ENCODE data around the gene C4BPA.

DNA sequence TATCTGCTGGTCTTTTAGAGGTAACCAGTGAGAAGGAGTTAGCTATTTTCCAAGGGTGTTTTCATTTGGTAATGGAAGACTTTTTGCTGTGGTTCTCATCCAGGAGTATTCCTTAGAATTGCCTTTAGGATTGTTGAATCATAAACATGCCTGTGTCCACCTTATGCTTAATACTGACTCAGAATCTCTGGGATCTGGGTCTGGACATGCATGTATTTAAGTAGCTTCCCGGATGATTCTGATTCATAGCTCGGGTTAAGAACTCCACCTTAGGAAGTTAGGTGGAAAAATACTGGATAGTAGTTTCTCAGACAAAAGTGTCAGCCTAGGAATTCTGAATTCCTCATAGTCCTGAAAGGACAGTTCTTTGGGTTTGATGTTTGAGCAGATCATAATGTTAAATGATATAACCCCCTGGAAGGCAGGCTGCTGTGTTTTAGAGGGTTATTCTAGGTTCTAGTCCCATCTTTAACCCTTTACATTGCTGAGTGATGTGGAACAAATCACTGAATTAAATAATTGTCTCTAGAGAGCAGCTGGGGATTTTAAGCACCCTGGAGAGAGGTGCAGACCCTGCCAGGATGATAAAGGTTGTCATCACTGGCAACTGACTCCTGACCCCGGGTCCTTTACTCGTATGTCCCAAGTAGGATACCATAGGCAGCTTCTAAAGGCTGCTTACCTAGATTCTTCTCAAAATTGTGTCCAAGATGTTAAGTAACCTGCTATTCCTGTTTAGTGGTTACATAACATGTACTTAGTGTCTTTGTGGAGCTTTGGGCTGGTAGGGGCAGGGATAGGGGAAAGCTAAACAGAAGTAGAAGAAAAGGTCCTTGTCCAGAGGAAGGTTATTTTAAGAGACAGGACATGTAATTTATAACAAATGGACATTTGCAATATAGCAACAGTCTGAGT lies 29.9 kb upstream of the C4BPA start:
- TF ChIP-seq, protein P1, sequence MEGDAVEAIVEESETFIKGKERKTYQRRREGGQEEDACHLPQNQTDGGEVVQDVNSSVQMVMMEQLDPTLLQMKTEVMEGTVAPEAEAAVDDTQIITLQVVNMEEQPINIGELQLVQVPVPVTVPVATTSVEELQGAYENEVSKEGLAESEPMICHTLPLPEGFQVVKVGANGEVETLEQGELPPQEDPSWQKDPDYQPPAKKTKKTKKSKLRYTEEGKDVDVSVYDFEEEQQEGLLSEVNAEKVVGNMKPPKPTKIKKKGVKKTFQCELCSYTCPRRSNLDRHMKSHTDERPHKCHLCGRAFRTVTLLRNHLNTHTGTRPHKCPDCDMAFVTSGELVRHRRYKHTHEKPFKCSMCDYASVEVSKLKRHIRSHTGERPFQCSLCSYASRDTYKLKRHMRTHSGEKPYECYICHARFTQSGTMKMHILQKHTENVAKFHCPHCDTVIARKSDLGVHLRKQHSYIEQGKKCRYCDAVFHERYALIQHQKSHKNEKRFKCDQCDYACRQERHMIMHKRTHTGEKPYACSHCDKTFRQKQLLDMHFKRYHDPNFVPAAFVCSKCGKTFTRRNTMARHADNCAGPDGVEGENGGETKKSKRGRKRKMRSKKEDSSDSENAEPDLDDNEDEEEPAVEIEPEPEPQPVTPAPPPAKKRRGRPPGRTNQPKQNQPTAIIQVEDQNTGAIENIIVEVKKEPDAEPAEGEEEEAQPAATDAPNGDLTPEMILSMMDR (IDR thresholded peaks at IDR 0.05; ENCODE audit: insufficient read depth, low read length, poor library complexity, severe bottlenecking) = no peak
- TF ChIP-seq EZH2phosphoT487 (conservative IDR thresholded peaks at IDR 0.05; ENCODE audit: low read length) = no peak
